GM20431 (cell line): ENCODE measurements around the gene MAP3K12.

Experiments
- in situ Hi-C: fragments of 300-500 bp; cut with MseI, MboI; formaldehyde crosslinking; loops from one replicate; pipeline ENCODE4 v1.15.0; 2020; ENCODE audit warnings: low sequenced_read_pairs; ENCODE audit not compliant: unreplicated experiment

Gene MAP3K12

GRCh38 chr12:53499266-53500141, at the start of gene MAP3K12:
TSS of gene MAP3K12 (minus strand) at chr12:53499458. CDS start at chr12:53487391, 12,067 bp downstream.
- in situ Hi-C loops: no loop called here

GRCh38 chr12:53548354-53548753, 49.1 kb upstream of the MAP3K12 start:
- in situ Hi-C loops: loop anchor here (10.0 kb wide), 1 partner anchor 126 kb away; the partner anchor contains the start of gene ATP5MC2

GRCh38 chr12:53543539-53543938, 44.3 kb upstream of the MAP3K12 start:
- in situ Hi-C loops: loop anchor here (10.0 kb wide), 1 partner anchor 131 kb away; the partner anchor contains the start of gene ATP5MC2

- in situ Hi-C loops: no loop called here
Observed at GRCh38 chr12:53539526-53539925, 40.3 kb upstream of the MAP3K12 start.

- in situ Hi-C loops: no loop called here
Observed at GRCh38 chr12:53538209-53538689, 39.0 kb upstream of the MAP3K12 start.

- in situ Hi-C loops: no loop called here
Observed at GRCh38 chr12:53536962-53537361, 37.7 kb upstream of the MAP3K12 start.

- in situ Hi-C loops: no loop called here
Observed at GRCh38 chr12:53533471-53533870, 34.2 kb upstream of the MAP3K12 start.

GRCh38 chr12:53532524-53533445, 33.5 kb upstream of the MAP3K12 start:
- in situ Hi-C loops: no loop called here

- in situ Hi-C loops: no loop called here
Observed at GRCh38 chr12:53532021-53532420, 32.8 kb upstream of the MAP3K12 start.

- in situ Hi-C loops: no loop called here
Observed at GRCh38 chr12:53530920-53531319, 31.7 kb upstream of the MAP3K12 start.

GRCh38 chr12:53530061-53530460, 30.8 kb upstream of the MAP3K12 start:
- in situ Hi-C loops: no loop called here

- in situ Hi-C loops: no loop called here
Observed at GRCh38 chr12:53524476-53524875, 25.2 kb upstream of the MAP3K12 start.

GRCh38 chr12:53523131-53523530, 23.9 kb upstream of the MAP3K12 start:
- in situ Hi-C loops: no loop called here

GRCh38 chr12:53518381-53518780, 19.1 kb upstream of the MAP3K12 start:
- in situ Hi-C loops: no loop called here

- in situ Hi-C loops: no loop called here
Observed at GRCh38 chr12:53516758-53517455, 17.6 kb upstream of the MAP3K12 start.

GRCh38 chr12:53515291-53515680, 16.0 kb upstream of the MAP3K12 start:
- in situ Hi-C loops: no loop called here

- in situ Hi-C loops: no loop called here
Observed at GRCh38 chr12:53514628-53515290, 15.5 kb upstream of the MAP3K12 start.

GRCh38 chr12:53513712-53514410, 14.6 kb upstream of the MAP3K12 start:
- in situ Hi-C loops: no loop called here
